ENCODE measurements around the gene ATP6V0C.

GRCh38 chr16:2489581-2489980 is 24.2 kb upstream of the ATP6V0C start:
- TF ChIP-seq, protein P1, sequence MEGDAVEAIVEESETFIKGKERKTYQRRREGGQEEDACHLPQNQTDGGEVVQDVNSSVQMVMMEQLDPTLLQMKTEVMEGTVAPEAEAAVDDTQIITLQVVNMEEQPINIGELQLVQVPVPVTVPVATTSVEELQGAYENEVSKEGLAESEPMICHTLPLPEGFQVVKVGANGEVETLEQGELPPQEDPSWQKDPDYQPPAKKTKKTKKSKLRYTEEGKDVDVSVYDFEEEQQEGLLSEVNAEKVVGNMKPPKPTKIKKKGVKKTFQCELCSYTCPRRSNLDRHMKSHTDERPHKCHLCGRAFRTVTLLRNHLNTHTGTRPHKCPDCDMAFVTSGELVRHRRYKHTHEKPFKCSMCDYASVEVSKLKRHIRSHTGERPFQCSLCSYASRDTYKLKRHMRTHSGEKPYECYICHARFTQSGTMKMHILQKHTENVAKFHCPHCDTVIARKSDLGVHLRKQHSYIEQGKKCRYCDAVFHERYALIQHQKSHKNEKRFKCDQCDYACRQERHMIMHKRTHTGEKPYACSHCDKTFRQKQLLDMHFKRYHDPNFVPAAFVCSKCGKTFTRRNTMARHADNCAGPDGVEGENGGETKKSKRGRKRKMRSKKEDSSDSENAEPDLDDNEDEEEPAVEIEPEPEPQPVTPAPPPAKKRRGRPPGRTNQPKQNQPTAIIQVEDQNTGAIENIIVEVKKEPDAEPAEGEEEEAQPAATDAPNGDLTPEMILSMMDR (IDR thresholded peaks at IDR 0.05) = no peak
- no peak for TF ChIP-seq POLR2A (IDR thresholded peaks at IDR 0.05)
- no peak for TF ChIP-seq EP300 (IDR thresholded peaks at IDR 0.05)
